Esophagus squamous epithelium (tissue), 5 donors: ENCODE data around the gene COL1A2. TPM values are rescaled to one million over a fixed set of nuclear protein-coding genes. Genes with fewer than 3 reads are reported as not detected.

ENCODE experiments used
- DNase-seq: peaks from one replicate; lab custom pipeline; 2025; lab: John Stamatoyannopoulos, UW
- H3K27ac ChIP-seq, 4 donors: fragments of 200-600 bp; sonication (generic); one replicate each; pipeline ENCODE4 v1.5.1; 2016 to 2019; ENCODE audit warnings: mild to moderate bottlenecking in 1 of 4
- H3K27me3 ChIP-seq, 4 donors: fragments of 200-600 bp; sonication (generic); 1 replicate in 3 of 4; 2 replicates in 1 of 4; pipeline versions ENCODE4 v1.5.1 to v1.6.0; 2017 to 2021; ENCODE audit warnings: antibody characterized with exemption in 1 of 4
- H3K36me3 ChIP-seq, 3 donors: fragments of 200-600 bp; sonication (generic); one replicate each; pipeline ENCODE4 v1.5.1; 2016 to 2019
- H3K4me1 ChIP-seq, 3 donors: fragments of 200-600 bp; sonication (generic); one replicate each; pipeline ENCODE4 v1.5.1; 2017 to 2019
- H3K4me3 ChIP-seq, 4 donors: fragments of 200-600 bp; sonication (generic); 1 replicate in 3 of 4; 2 replicates in 1 of 4; pipeline ENCODE4 v1.5.1; 2016 to 2019; ENCODE audit warnings: mild to moderate bottlenecking in 2 of 4, moderate library complexity in 1 of 4
- H3K9me3 ChIP-seq, 3 donors: fragments of 200-600 bp; sonication (generic); one replicate each; pipeline ENCODE4 v1.5.1; 2016 to 2019
- POLR2A ChIP-seq, 4 donors: fragments of 450-650 bp; IDR thresholded peaks; one replicate each; pipeline ENCODE4 v1.6.1; 2017; ENCODE audit warnings: antibody characterized with exemption in 4 of 4, mild to moderate bottlenecking in 4 of 4, moderate library complexity in 3 of 4
- WGBS, 2 donors: methylation state at CpG; one replicate each; pipeline ENCODE4 v1.1.5; 2018; 5-methylcytosine and 5-hydroxymethylcytosine counted together
- intact Hi-C: fragments of 100-400 bp; cut with DNase I; formaldehyde crosslinking; loops from one replicate; pipeline ENCODE4 v1.15.0; 2022
- total RNA-seq, 4 donors: library from RNA; depleted of rRNA; stranded (reverse); fragments of >200 nt; gene quantifications; one replicate each; pipeline ENCODE4 v1.1.0, GENCODE V29; 2016
- TF ChIP-seq, protein P1 (sequence below), 6 experiments: fragments of 450-650 bp in 4 of 6; fragments of 200-600 bp in 2 of 6; sonication (generic) in 2 of 6; IDR thresholded peaks; one replicate each; pipeline ENCODE4 v1.5.1; 2016 to 2019; ENCODE audit warnings: antibody characterized with exemption in 6 of 6, mild to moderate bottlenecking in 4 of 6, moderate library complexity in 4 of 6
- donor health status: DM: yes; HTN: yes; CAD: no.

The COL1A2 gene
- total RNA-seq, 4 donors from 2014 or later: 18.8 to 129 (median 44.3) TPM

DNA sequence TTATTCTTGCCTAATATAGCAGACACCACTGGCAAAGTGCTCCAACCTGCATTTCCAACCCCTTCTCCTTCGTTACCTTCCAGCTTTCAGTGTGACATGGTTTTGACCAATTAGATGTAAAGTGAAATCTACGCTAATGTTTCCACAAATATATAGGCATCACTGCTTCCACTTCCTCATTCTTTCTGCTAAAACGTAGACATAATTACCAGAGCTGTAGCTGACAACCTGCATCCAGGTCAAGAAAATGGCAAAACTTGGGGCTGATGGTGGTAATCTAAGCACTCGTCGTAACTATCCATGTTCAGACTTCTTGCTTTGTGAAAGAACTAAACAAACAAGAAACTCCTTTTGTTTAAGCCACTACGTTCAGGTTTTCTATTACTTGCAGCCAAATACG lies 41.8 kb upstream of the COL1A2 start:
- Histone ChIP-seq H3K4me3 (no peak overlapping the region), H3K4me1 (no peaks in the 10 kb centered on the region), H3K36me3 (no peaks in the 10 kb centered on the region), H3K27me3 (no peaks in the 10 kb centered on the region), H3K27ac (no peak overlapping the region), H3K9me3 (no peaks in the 10 kb centered on the region)
- intact Hi-C loops: no loop called here
- TF ChIP-seq, protein P1, sequence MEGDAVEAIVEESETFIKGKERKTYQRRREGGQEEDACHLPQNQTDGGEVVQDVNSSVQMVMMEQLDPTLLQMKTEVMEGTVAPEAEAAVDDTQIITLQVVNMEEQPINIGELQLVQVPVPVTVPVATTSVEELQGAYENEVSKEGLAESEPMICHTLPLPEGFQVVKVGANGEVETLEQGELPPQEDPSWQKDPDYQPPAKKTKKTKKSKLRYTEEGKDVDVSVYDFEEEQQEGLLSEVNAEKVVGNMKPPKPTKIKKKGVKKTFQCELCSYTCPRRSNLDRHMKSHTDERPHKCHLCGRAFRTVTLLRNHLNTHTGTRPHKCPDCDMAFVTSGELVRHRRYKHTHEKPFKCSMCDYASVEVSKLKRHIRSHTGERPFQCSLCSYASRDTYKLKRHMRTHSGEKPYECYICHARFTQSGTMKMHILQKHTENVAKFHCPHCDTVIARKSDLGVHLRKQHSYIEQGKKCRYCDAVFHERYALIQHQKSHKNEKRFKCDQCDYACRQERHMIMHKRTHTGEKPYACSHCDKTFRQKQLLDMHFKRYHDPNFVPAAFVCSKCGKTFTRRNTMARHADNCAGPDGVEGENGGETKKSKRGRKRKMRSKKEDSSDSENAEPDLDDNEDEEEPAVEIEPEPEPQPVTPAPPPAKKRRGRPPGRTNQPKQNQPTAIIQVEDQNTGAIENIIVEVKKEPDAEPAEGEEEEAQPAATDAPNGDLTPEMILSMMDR (IDR thresholded peaks at IDR 0.05): no peak
- no peak for TF ChIP-seq POLR2A (IDR thresholded peaks at IDR 0.05)
- 37 to 54% methylated on average over 7 of the region's 7 CpGs for WGBS, 2 donors
- DNase-seq: no peak

DNA sequence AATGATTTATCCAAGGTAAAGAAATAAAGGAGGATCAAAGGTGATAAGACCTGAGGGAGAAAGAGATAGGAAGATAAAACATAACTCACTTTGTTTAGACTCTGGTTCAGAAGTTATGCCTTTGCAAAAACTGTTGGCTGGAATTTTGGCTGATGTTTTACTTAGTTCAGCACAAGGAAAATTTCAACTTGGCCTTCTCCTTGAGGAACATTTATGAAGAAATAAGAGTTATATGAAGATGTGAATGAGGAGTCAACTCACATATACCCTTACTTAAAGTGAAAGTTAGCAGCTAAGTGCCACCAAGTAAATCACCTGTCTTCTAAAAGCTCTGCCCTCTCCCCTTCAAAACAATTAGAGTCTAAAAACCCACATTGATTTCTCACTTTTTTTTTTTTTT lies 39.7 kb upstream of the COL1A2 start:
- Histone ChIP-seq H3K9me3 (no peaks in the 10 kb centered on the region), H3K36me3 (no peaks in the 10 kb centered on the region), H3K4me3 (no peak overlapping the region), H3K4me1 (no peaks in the 10 kb centered on the region), H3K27me3 (no peaks in the 10 kb centered on the region), H3K27ac (peak overlapping the region in 2 of 4 donors; percentile 16 to 37)
- no peak for DNase-seq
- intact Hi-C loops: no loop called here
- TF ChIP-seq POLR2A (IDR thresholded peaks at IDR 0.05): no peak
- TF ChIP-seq, protein P1 (IDR thresholded peaks at IDR 0.05): no peak

DNA sequence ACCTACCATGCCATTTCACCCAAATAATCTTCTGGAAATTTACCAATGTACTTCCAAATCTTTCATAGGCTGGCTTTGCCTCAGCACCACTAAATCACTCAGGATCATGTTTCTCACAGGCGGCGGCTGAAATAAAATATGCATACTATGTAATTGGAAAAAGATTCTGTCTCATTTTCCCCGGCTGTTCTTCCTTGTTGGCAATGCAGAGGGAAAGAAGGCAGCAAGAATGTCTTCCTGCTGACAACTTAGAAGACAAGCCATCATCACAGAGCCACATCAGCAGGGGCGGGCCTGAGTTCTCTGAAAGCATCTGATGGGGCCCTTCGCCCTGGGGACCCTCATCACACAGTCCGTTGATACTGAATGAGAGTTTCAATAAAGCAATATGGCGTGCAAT lies 39.2 kb upstream of the COL1A2 start:
- H3K36me3 ChIP-seq: no peaks in the 10 kb centered on the region
- peak overlapping the region in 3 of 4 donors; percentile 17 to 37 (median 19) for H3K27ac ChIP-seq
- no peak overlapping the region for H3K4me3 ChIP-seq
- H3K4me1 ChIP-seq: no peaks in the 10 kb centered on the region
- intact Hi-C loops: no loop called here
- WGBS, 2 donors: 49 to 76% methylated on average over 7 of the region's 7 CpGs
- no peak for DNase-seq
- no peaks in the 10 kb centered on the region for H3K9me3 ChIP-seq
- TF ChIP-seq, protein P1 (IDR thresholded peaks at IDR 0.05): no peak
- TF ChIP-seq POLR2A (IDR thresholded peaks at IDR 0.05): no peak
- no peaks in the 10 kb centered on the region for H3K27me3 ChIP-seq

DNA sequence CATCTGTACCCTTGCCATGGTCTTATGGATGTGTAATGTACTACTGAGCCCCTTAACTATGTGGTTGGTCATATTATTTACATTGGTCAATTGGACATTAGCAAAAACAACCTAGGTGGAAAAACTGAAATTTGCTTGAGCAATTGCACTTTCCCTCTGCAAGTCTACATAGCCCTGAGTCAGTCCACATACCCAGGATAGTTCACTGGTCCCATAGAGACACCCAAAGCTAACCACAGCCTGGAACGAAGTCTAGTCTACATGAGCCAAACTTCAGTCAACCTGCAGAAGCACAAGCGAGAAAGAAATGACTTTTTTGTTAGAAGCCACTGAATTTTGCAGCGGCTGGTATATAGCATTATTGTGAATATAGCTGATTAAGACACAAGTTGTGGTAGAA lies 37.6 kb upstream of the COL1A2 start:
- Histone ChIP-seq H3K4me1 (no peaks in the 10 kb centered on the region), H3K4me3 (no peak overlapping the region), H3K27ac (no peak overlapping the region), H3K36me3 (no peaks in the 10 kb centered on the region), H3K9me3 (no peaks in the 10 kb centered on the region), H3K27me3 (no peaks in the 10 kb centered on the region)
- intact Hi-C loops: no loop called here
- DNase-seq: no peak
- TF ChIP-seq, protein P1 (IDR thresholded peaks at IDR 0.05): no peak
- TF ChIP-seq POLR2A (IDR thresholded peaks at IDR 0.05): no peak
- WGBS, 2 donors: 72 to 78% methylated on average over 3 of the region's 3 CpGs

DNA sequence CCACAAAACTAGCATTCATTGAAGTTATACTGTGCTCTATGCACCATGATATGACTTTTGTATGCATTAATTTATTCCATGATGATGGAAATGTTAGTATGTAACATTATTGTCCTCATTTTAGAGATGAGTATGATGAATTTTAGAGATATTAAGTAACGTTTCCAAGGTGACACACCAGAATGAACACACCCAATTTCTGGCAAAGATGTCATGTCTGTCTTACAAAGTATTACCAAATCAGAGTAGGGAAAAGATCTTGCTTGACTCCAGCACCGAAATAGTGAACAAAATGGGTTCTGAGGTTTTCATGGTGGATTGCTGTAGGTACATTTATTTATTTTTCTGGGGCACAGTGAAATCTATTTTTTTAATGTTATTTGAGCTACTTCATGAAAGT lies 33.8 kb upstream of the COL1A2 start:
- Histone ChIP-seq H3K4me3 (no peak overlapping the region), H3K36me3 (no peaks in the 10 kb centered on the region), H3K27ac (no peak overlapping the region), H3K9me3 (no peaks in the 10 kb centered on the region), H3K4me1 (no peaks in the 10 kb centered on the region), H3K27me3 (no peaks in the 10 kb centered on the region)
- WGBS, 2 donors: 49 to 50% methylated on average over 2 of the region's 2 CpGs
- no peak for TF ChIP-seq POLR2A (IDR thresholded peaks at IDR 0.05)
- TF ChIP-seq, protein P1 (IDR thresholded peaks at IDR 0.05): no peak
- intact Hi-C loops: no loop called here
- no peak for DNase-seq
